ENCODE measurements around the gene MRPL14. TPM values are rescaled to one million over a fixed set of nuclear protein-coding genes. Genes with fewer than 3 reads are reported as not detected.

The MRPL14 gene
- total RNA-seq, 2 experiments from 2014 or later = 51.3 to 87.2 TPM

DNA sequence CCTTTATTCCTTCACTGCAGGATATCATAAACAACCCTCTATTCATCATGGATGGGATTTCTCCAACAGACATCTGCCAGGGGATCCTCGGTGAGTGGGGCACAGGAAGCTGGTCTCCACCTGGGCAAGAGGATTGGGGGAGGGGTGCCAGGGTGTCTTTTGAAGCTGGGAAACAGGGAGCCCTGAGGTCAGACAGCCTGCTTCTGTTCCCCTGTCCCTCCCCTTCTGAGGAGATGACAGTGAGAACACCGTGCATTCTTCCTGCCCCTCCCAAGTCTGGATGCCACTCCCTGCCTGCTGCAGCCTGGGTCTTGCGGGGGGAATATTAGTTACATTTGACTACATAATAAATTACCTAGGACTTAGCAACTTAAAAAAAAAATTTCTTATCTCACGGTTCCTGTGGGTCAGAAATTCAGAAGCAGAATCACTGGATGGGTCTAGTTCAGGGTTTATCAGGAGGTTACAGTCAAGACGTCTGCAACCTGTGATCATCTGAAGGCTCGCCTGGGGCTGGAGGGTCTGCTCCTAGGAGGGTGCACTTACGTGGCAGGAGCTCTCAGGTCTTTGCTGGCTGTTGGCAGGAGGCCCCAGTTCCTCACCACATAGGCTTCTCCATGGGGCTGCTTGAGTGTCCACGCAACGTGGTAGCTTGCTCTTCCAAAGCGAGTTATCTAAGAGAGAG, 42.8 kb upstream of the MRPL14 start:
- intact Hi-C loops (cut with micrococcal nuclease; ENCODE audit: unreplicated experiment) = no loop called here
- no TSS peak for BruUV-seq (replicated peaks)

DNA sequence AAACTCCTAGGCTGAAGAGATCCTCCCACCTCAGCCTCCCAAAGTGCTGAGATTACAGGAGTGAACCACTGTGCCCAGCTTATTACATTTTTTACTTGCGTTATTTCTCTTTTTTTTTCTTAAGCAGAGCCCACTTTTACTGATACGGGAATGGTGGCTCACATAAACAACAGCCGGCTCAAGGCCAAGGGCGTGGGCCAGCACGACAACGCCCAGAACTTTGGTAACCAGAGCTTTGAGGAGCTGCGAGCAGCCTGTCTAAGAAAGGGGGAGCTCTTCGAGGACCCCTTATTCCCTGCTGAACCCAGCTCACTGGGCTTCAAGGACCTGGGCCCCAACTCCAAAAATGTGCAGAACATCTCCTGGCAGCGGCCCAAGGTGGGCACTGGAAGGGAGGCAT, 41.9 kb upstream of the MRPL14 start:
- intact Hi-C loops (cut with micrococcal nuclease; ENCODE audit: unreplicated experiment) = no loop called here
- no TSS peak for BruUV-seq (replicated peaks)
- no peak for TF ChIP-seq EZH2phosphoT487 (IDR thresholded peaks at IDR 0.05; ENCODE audit: borderline replicate concordance, low read depth, low read length)
- TF ChIP-seq, protein P1, sequence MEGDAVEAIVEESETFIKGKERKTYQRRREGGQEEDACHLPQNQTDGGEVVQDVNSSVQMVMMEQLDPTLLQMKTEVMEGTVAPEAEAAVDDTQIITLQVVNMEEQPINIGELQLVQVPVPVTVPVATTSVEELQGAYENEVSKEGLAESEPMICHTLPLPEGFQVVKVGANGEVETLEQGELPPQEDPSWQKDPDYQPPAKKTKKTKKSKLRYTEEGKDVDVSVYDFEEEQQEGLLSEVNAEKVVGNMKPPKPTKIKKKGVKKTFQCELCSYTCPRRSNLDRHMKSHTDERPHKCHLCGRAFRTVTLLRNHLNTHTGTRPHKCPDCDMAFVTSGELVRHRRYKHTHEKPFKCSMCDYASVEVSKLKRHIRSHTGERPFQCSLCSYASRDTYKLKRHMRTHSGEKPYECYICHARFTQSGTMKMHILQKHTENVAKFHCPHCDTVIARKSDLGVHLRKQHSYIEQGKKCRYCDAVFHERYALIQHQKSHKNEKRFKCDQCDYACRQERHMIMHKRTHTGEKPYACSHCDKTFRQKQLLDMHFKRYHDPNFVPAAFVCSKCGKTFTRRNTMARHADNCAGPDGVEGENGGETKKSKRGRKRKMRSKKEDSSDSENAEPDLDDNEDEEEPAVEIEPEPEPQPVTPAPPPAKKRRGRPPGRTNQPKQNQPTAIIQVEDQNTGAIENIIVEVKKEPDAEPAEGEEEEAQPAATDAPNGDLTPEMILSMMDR (conservative IDR thresholded peaks at IDR 0.05; ENCODE audit: low read length) = no peak
- Histone ChIP-seq H4K20me1 (ENCODE audit: insufficient read depth, low read length) (no peaks in the 10 kb centered on the region), H3K9me3 (ENCODE audit: low read length) (no peaks in the 10 kb centered on the region), H3K27ac (ENCODE audit: low read depth, low read length, poor library complexity, severe bottlenecking) (no peak overlapping the region), H3K9me2 (ENCODE audit: insufficient read depth, low read length) (no peaks in the 10 kb centered on the region), H3K79me2 (ENCODE audit: insufficient read depth, low read depth, low read length) (no peaks in the 10 kb centered on the region), H3K4me3 (ENCODE audit: low read depth, low read length, poor library complexity, severe bottlenecking) (no peak overlapping the region), H2AFZ (ENCODE audit: low read length) (no peak overlapping the region), H3K4me1 (ENCODE audit: insufficient read depth, low read length, poor library complexity, severe bottlenecking) (peaks cover 6% of the 10 kb centered on the region), H3K36me3 (ENCODE audit: insufficient read depth, low read length) (no peaks in the 10 kb centered on the region), H3K4me2 (ENCODE audit: low read length) (no peak overlapping the region)
- no peak for DNase-seq (ENCODE audit: low spot score)
- POLR2A ChIA-PET = interaction anchor here (0.7 kb wide), 1 partner anchor 264 kb away, joined by 4 read pairs; no protein-coding TSS in a partner anchor
- CTCF ChIA-PET (ENCODE audit: unreplicated experiment) = interaction anchor here (1.0 kb wide), 1 partner anchor 65 kb away, joined by 3 read pairs; no protein-coding TSS in a partner anchor

More for the DNA sequence above, 42.8 kb upstream of the MRPL14 start:
- no peak overlapping the region for H2AFZ ChIP-seq (ENCODE audit: low read length)
- DNase-seq (ENCODE audit: low spot score) = no peak
- POLR2A ChIA-PET = interaction anchor here (0.7 kb wide), 1 partner anchor 265 kb away, joined by 4 read pairs; no protein-coding TSS in a partner anchor
- no peak overlapping the region for H3K4me2 ChIP-seq (ENCODE audit: low read length)
- H3K79me2 ChIP-seq (ENCODE audit: insufficient read depth, low read depth, low read length) = no peaks in the 10 kb centered on the region
- TF ChIP-seq, protein P1 (conservative IDR thresholded peaks at IDR 0.05; ENCODE audit: low read length) = no peak
- TF ChIP-seq EZH2phosphoT487 (IDR thresholded peaks at IDR 0.05; ENCODE audit: borderline replicate concordance, low read depth, low read length) = no peak
- H4K20me1 ChIP-seq (ENCODE audit: insufficient read depth, low read length) = no peaks in the 10 kb centered on the region
- no peak overlapping the region for H3K27ac ChIP-seq (ENCODE audit: low read depth, low read length, poor library complexity, severe bottlenecking)
- H3K9me2 ChIP-seq (ENCODE audit: insufficient read depth, low read length) = no peaks in the 10 kb centered on the region
- CTCF ChIA-PET (ENCODE audit: unreplicated experiment) = interaction anchor here (1.0 kb wide), 1 partner anchor 64 kb away, joined by 3 read pairs; no protein-coding TSS in a partner anchor
- no peaks in the 10 kb centered on the region for H3K9me3 ChIP-seq (ENCODE audit: low read length)
- peaks cover 6% of the 10 kb centered on the region for H3K4me1 ChIP-seq (ENCODE audit: insufficient read depth, low read length, poor library complexity, severe bottlenecking)
- no peaks in the 10 kb centered on the region for H3K36me3 ChIP-seq (ENCODE audit: insufficient read depth, low read length)
- no peak overlapping the region for H3K4me3 ChIP-seq (ENCODE audit: low read depth, low read length, poor library complexity, severe bottlenecking)

DNA sequence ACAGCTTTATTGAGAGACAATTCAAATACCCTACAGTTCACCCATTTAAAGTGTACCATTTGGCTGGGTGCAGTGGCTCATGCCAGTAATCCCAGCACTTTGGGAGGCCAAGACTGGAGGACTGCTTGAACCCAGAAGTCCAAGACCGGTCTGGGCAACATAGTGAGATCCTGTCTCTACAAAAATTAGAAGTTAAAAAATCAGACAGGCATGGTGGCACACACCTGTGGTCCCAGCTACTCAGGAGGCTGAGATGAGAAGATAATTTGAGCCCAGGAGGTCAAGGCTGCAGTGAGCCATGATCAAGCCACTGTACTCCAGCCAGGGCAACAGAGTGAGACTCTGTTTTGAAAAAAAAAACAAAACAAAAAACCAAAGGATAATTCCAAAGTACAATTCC, 40.3 kb upstream of the MRPL14 start:
- no peaks in the 10 kb centered on the region for H3K79me2 ChIP-seq (ENCODE audit: insufficient read depth, low read depth, low read length)
- BruUV-seq (replicated peaks) = no TSS peak
- no peaks in the 10 kb centered on the region for H3K9me3 ChIP-seq (ENCODE audit: low read length)
- TF ChIP-seq, protein P1 (conservative IDR thresholded peaks at IDR 0.05; ENCODE audit: low read length) = no peak
- no peak for TF ChIP-seq EZH2phosphoT487 (IDR thresholded peaks at IDR 0.05; ENCODE audit: borderline replicate concordance, low read depth, low read length)
- no peaks in the 10 kb centered on the region for H3K9me2 ChIP-seq (ENCODE audit: insufficient read depth, low read length)
- H3K27ac ChIP-seq (ENCODE audit: low read depth, low read length, poor library complexity, severe bottlenecking) = no peak overlapping the region
- ChIA-PET CTCF (ENCODE audit: unreplicated experiment) (no interaction called here), POLR2A (interaction anchor here (0.6 kb wide), 1 partner anchor 1930 kb away, joined by 6 read pairs; no protein-coding TSS in a partner anchor)
- peaks cover 6% of the 10 kb centered on the region for H3K4me1 ChIP-seq (ENCODE audit: insufficient read depth, low read length, poor library complexity, severe bottlenecking)
- H3K4me3 ChIP-seq (ENCODE audit: low read depth, low read length, poor library complexity, severe bottlenecking) = no peak overlapping the region
- H3K4me2 ChIP-seq (ENCODE audit: low read length) = no peak overlapping the region
- no peak for DNase-seq (ENCODE audit: low spot score)
- intact Hi-C loops (cut with micrococcal nuclease; ENCODE audit: unreplicated experiment) = no loop called here
- no peaks in the 10 kb centered on the region for H4K20me1 ChIP-seq (ENCODE audit: insufficient read depth, low read length)
- H3K36me3 ChIP-seq (ENCODE audit: insufficient read depth, low read length) = no peaks in the 10 kb centered on the region
- H2AFZ ChIP-seq (ENCODE audit: low read length) = no peak overlapping the region

All from OCI-LY7 (cell line).